AG09309 (cell line): ENCODE results near the gene RSRC1.
"Not testable (repeated sequence)": the region's sequence is repeated elsewhere in the genome, so short reads cannot be mapped to it uniquely, and the experiment has no call there.

Source experiments
- DNase-seq: peaks from one replicate; pipeline ENCODE4 v3.0.0-alpha.2; 2010; ENCODE audit warnings: low read depth
- H3K4me3 ChIP-seq: 2 replicates; pipeline ENCODE4 v1.5.1; 2011; ENCODE audit warnings: mild to moderate bottlenecking, low read depth, low read length, moderate library complexity; ENCODE audit not compliant: control insufficient read depth
- CTCF ChIP-seq: IDR thresholded peaks from 2 replicates; pipeline ENCODE4 v1.5.1; 2011; ENCODE audit warnings: mild to moderate bottlenecking, low read depth, low read length, inconsistent platforms; ENCODE audit not compliant: insufficient read depth, control insufficient read depth; ENCODE audit errors: missing control alignments

The RSRC1 gene

GRCh38 chr3:158217992-158218391 lies 108.1 kb downstream of the RSRC1 start:
- no peak for TF ChIP-seq CTCF
- DNase-seq = no peak

GRCh38 chr3:158220575-158220974 lies 110.7 kb downstream of the RSRC1 start:
- no peak for DNase-seq
- TF ChIP-seq CTCF = no peak
- H3K4me3 ChIP-seq = no peak overlapping the region

More at GRCh38 chr3:158217992-158218391, 108.1 kb downstream of the RSRC1 start:
- no peak overlapping the region for H3K4me3 ChIP-seq

- DNase-seq = no peak
- no peak for TF ChIP-seq CTCF
- no peak overlapping the region for H3K4me3 ChIP-seq
These were observed 111.5 kb downstream of the RSRC1 start for GRCh38 chr3:158221426-158221825.

GRCh38 chr3:158226429-158226828 lies 116.5 kb downstream of the RSRC1 start:
- H3K4me3 ChIP-seq = no peak overlapping the region
- TF ChIP-seq CTCF = no peak
- DNase-seq = no peak

- H3K4me3 ChIP-seq, DNase-seq: not testable (repeated sequence)
These were observed 119.1 kb downstream of the RSRC1 start for GRCh38 chr3:158228942-158229341.

GRCh38 chr3:158233791-158234190 lies 123.9 kb downstream of the RSRC1 start:
- no peak overlapping the region for H3K4me3 ChIP-seq
- no peak for DNase-seq
- TF ChIP-seq CTCF = no peak

- no peak for TF ChIP-seq CTCF
- no peak for DNase-seq
- no peak overlapping the region for H3K4me3 ChIP-seq
These were observed 134.4 kb downstream of the RSRC1 start for GRCh38 chr3:158244274-158244673.

GRCh38 chr3:158247288-158247687 lies 137.4 kb downstream of the RSRC1 start:
- DNase-seq = no peak
- H3K4me3 ChIP-seq = no peak overlapping the region
- no peak for TF ChIP-seq CTCF
